Nephron progenitor cell (in vitro differentiated cells): ENCODE measurements around the gene SLFN5.

Source experiments
- DNase-seq: peaks from one replicate; pipeline ENCODE4 v3.0.0; 2021
- H3K27ac Mint-ChIP-seq: 2 replicates; pipeline ENCODE4 v1.8.0; 2021; ENCODE audit warnings: mild to moderate bottlenecking, moderate library complexity, mixed read lengths
- H3K27me3 Mint-ChIP-seq: 2 replicates; pipeline ENCODE4 v1.8.0; 2021; ENCODE audit warnings: mild to moderate bottlenecking, low read depth, mixed read lengths; ENCODE audit not compliant: poor library complexity
- H3K36me3 Mint-ChIP-seq: 2 replicates; pipeline ENCODE4 v1.8.0; 2021; ENCODE audit warnings: low read depth, mixed read lengths
- H3K4me1 Mint-ChIP-seq: 2 replicates; pipeline ENCODE4 v1.8.0; 2021; ENCODE audit warnings: mixed read lengths
- H3K4me3 Mint-ChIP-seq: 2 replicates; pipeline ENCODE4 v1.8.0; 2021; ENCODE audit warnings: mild to moderate bottlenecking, moderate library complexity, mixed read lengths
- H3K9me3 Mint-ChIP-seq: 2 replicates; pipeline ENCODE4 v1.8.0; 2021; ENCODE audit warnings: mild to moderate bottlenecking, moderate library complexity, mixed read lengths
- CTCF ChIP-seq: fragments of 200-600 bp; sonication (generic); IDR thresholded peaks from 2 replicates; pipeline ENCODE4 v1.5.0; 2021; ENCODE audit warnings: antibody characterized with exemption

Gene SLFN5

GRCh38 chr17:35243561-35244340 lies 879 bp downstream of the SLFN5 start:
- H3K27ac Mint-ChIP-seq, result peak overlapping the region; percentile 48
- H3K9me3 Mint-ChIP-seq, result no peaks in the 10 kb centered on the region
- H3K27me3 Mint-ChIP-seq, result peaks cover 13% of the 10 kb centered on the region
- TF ChIP-seq CTCF, result no peak
- peaks cover 34% of the 10 kb centered on the region for H3K4me1 Mint-ChIP-seq
- H3K36me3 Mint-ChIP-seq, result no peaks in the 10 kb centered on the region
- peak overlapping the region; percentile 94 for H3K4me3 Mint-ChIP-seq
- DNase-seq, result peak; percentile 37

DNA sequence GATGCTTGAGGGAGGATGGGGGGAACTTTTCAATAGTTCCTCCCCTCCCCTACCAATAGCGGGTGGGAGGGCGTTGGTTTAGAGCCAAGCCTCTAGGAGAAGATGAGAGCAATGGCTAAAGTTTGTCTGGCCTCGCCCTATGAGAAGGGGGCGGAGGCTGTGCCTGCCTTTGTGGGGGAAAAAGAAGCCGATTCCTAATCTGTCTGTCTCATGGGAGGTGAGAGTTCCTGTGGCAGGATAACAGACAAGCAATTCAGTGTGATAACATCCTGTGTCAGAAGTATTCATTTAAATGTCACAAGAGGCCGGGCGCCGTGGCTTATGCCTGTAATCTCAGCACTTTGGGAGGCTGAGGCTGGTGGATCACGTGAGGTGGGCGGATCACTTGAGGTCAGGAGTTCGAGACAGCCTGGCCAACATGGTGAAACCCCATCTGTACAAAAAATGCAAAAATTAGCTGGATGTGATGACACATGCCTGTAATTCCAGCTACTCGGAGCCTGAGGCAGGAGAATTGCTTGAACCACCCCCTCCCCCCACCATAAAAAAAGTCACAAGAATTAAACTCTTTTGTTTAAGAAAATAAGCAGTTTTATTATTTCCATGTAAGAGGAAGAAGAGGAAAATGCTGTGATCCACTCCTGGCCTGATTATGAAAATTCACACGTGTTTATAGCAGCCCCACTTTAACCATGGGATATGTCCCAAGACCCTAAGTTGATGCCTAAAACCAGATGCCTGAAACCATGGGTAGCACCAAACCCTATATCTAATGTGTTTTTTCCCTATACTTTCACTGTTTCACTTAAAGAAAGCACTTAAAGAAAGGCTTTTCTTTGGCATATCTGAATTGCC lies 1.7 kb downstream of the SLFN5 start:
- Mint-ChIP-seq H3K36me3 (no peaks in the 10 kb centered on the region), H3K4me1 (peaks cover 34% of the 10 kb centered on the region), H3K27me3 (peaks cover 13% of the 10 kb centered on the region), H3K4me3 (peak overlapping the region; percentile 94), H3K27ac (peak overlapping the region; percentile 84), H3K9me3 (no peaks in the 10 kb centered on the region)
- DNase-seq, result peak; percentile 18
- TF ChIP-seq CTCF, result no peak

GRCh38 chr17:35245196-35245486 lies 2.3 kb downstream of the SLFN5 start:
- H3K9me3 Mint-ChIP-seq, result no peaks in the 10 kb centered on the region
- H3K36me3 Mint-ChIP-seq, result no peaks in the 10 kb centered on the region
- peaks cover 9% of the 10 kb centered on the region for H3K27me3 Mint-ChIP-seq
- H3K4me1 Mint-ChIP-seq, result peaks cover 30% of the 10 kb centered on the region
- DNase-seq, result no peak
- no peak for TF ChIP-seq CTCF
- no peak overlapping the region for H3K27ac Mint-ChIP-seq
- H3K4me3 Mint-ChIP-seq, result peak overlapping the region; percentile 94

- Mint-ChIP-seq H3K4me3 (no peak overlapping the region), H3K36me3 (no peaks in the 10 kb centered on the region), H3K4me1 (peaks cover 20% of the 10 kb centered on the region), H3K27ac (no peak overlapping the region), H3K9me3 (no peaks in the 10 kb centered on the region), H3K27me3 (no peaks in the 10 kb centered on the region)
- DNase-seq, result no peak
- TF ChIP-seq CTCF, result no peak
These were observed 9.8 kb downstream of the SLFN5 start for GRCh38 chr17:35252651-35253050.

DNA sequence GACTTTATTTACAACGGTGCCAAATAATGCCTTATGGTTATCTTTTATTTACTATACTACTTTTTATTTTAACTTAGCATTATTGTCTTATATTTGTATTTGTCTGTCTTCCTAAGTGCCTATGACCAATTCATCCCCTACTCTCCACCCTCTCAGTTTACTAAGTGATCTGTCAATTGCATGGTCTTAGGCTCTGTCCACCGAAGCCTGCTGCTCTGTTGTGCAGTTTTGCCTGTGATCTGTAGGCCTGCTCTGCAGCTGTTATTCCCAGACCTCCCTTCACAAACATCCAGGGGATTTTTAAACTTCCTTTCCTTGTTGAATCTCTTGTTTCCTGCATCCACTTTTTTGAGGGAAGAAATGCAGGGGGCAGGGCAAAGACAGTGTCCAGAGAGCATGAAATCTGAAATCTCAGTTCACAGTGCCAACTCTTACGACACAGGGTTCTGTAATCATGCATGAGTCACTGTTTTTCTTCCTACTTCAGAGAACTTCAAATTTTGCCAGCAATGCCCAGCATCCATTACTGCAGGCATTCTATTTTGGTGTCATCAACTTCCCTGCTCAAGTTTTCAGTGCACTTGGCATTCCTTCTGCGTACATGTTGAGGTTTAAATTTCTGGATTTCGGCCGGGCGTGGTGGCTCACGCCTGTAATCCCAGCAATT lies 11.4 kb downstream of the SLFN5 start:
- Mint-ChIP-seq H3K4me3 (no peak overlapping the region), H3K36me3 (peaks cover 13% of the 10 kb centered on the region), H3K9me3 (no peaks in the 10 kb centered on the region), H3K27me3 (no peaks in the 10 kb centered on the region), H3K4me1 (peaks cover 23% of the 10 kb centered on the region), H3K27ac (peak overlapping the region; percentile 77)
- DNase-seq, result no peak
- TF ChIP-seq CTCF, result no peak
